Fibroblast of the aortic adventitia (primary cell): Measurements from ENCODE around the gene DEAF1. TPM values are rescaled to one million over a fixed set of nuclear protein-coding genes. Genes with fewer than 3 reads are reported as not detected.

ENCODE experiments used
- DNase-seq: peaks from one replicate; pipeline ENCODE4 v3.0.0-alpha.2; 2010; ENCODE audit warnings: low read depth
- H3K4me3 ChIP-seq: 2 replicates; pipeline ENCODE4 v1.5.1; 2011; ENCODE audit warnings: low read depth, mild to moderate bottlenecking, control low read depth, low read length, moderate library complexity
- CTCF ChIP-seq: IDR thresholded peaks from 2 replicates; pipeline ENCODE4 v1.5.1; 2011; ENCODE audit warnings: mild to moderate bottlenecking, low read length, control low read depth, inconsistent platforms; ENCODE audit not compliant: insufficient read depth
- total RNA-seq: library from RNA; depleted of rRNA; stranded (reverse); fragments of >200 nt; gene quantifications from 2 replicates; pipeline ENCODE4 v1.2.3, GENCODE V29; 2012; ENCODE audit warnings: low replicate concordance

DEAF1 gene
- total RNA-seq, 1 donor: 40.0 TPM

GRCh38 chr11:702462-703461, 7.7 kb upstream of the DEAF1 start:
- H3K4me3 ChIP-seq: no peak overlapping the region
- no peak for DNase-seq
- no peak for TF ChIP-seq CTCF

GRCh38 chr11:701741-702461, 6.9 kb upstream of the DEAF1 start:
- TF ChIP-seq CTCF: no peak
- no peak overlapping the region for H3K4me3 ChIP-seq
- DNase-seq: no peak

DNA sequence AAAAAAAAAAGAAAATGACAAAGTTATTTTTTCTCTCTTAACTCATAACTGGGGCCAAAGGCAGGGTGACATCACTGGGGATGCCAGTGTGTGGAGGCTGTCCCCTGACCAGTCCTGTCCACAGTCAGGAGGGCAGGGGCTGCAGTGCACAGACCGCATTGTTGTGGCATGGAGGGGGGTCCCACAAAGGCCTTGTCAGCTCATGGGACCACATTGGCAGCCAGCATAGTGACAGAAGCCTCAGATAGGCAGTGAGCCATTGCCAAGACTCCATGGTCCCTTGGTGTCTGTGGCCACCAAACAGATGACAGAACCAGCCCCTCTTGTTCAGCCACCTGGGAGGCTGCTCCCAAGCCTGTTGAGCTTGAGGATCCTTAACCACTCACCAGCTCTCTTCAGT, 4.7 kb upstream of the DEAF1 start:
- DNase-seq: no peak
- H3K4me3 ChIP-seq: no peak overlapping the region
- no peak for TF ChIP-seq CTCF

GRCh38 chr11:699116-699508, 4.1 kb upstream of the DEAF1 start:
- no peak for DNase-seq

GRCh38 chr11:698493-699115, 3.6 kb upstream of the DEAF1 start:
- no peak for DNase-seq
- no peak for TF ChIP-seq CTCF
- H3K4me3 ChIP-seq: no peak overlapping the region

More at GRCh38 chr11:699116-699508, 4.1 kb upstream of the DEAF1 start:
- H3K4me3 ChIP-seq: no peak overlapping the region
- no peak for TF ChIP-seq CTCF

DNA sequence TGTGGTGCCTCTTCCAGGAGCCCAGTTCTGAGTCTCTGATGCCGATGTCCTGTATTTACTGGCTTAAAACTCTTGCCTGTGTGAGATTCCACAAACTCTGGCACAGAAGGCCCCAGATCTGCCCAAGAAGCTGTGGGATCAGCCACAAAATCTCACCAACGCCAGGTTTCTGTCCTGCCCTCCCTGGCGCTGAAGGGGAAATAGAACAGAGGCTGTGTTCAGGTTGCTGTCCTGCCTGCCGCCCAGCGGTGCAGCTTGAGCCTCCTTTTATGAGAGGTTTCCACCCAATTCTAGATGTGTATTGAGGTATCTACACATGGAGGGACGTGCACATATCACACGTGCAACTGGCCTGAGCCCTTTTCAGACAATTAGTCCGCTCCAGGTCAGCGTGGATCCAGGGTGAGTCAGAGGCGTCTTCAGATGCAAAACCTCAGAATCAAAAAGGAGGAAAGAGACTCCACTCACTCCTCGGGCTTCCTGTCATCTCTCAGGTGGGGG, 2.8 kb upstream of the DEAF1 start:
- H3K4me3 ChIP-seq: peak overlapping the region; percentile 41
- TF ChIP-seq CTCF: no peak
- peak; percentile 38 for DNase-seq
